HG03558 (cell line): Measurements from ENCODE around the gene STX2.
"Not testable (repeated sequence)": the region's sequence is repeated elsewhere in the genome, so short reads cannot be mapped to it uniquely, and the experiment has no call there.

ENCODE experiments used
- ATAC-seq: cut with Tn5 transposase; IDR thresholded peaks from one replicate; pipeline ENCODE4 v1.9.1; 2021; ENCODE audit warnings: moderate number of reproducible peaks; ENCODE audit not compliant: unreplicated experiment; ENCODE audit errors: extremely low read depth

Gene STX2

GRCh38 chr12:130775953-130776856 lies 62.8 kb downstream of the STX2 start:
- ATAC-seq: no peak

GRCh38 chr12:130770413-130771028 lies 68.5 kb downstream of the STX2 start:
- no peak for ATAC-seq

- ATAC-seq: no peak
Measured at GRCh38 chr12:130768120-130768519, 70.9 kb downstream of the STX2 start.

GRCh38 chr12:130766470-130766869 lies 72.6 kb downstream of the STX2 start:
- ATAC-seq: no peak

- no peak for ATAC-seq
Measured at GRCh38 chr12:130765186-130765659, 73.8 kb downstream of the STX2 start.

- ATAC-seq: no peak
Measured at GRCh38 chr12:130764475-130765185, 74.4 kb downstream of the STX2 start.

- no peak for ATAC-seq
Measured at GRCh38 chr12:130764073-130764472, 75.0 kb downstream of the STX2 start.

GRCh38 chr12:130762319-130762675 lies 76.8 kb downstream of the STX2 start:
- no peak for ATAC-seq

- no peak for ATAC-seq
Measured at GRCh38 chr12:130761537-130762318, 77.3 kb downstream of the STX2 start.

- no peak for ATAC-seq
Measured at GRCh38 chr12:130754234-130754901, 84.7 kb downstream of the STX2 start.

- ATAC-seq: no peak
Measured at GRCh38 chr12:130752692-130753230, 86.3 kb downstream of the STX2 start.

- ATAC-seq: not testable (repeated sequence)
Measured at GRCh38 chr12:130752037-130752436, 87.0 kb downstream of the STX2 start.

GRCh38 chr12:130748786-130749185 lies 90.3 kb downstream of the STX2 start:
- ATAC-seq: no peak

- no peak for ATAC-seq
Measured at GRCh38 chr12:130747867-130748740, 90.9 kb downstream of the STX2 start.

- no peak for ATAC-seq
Measured at GRCh38 chr12:130746546-130746945, 92.5 kb downstream of the STX2 start.

GRCh38 chr12:130745921-130746320 lies 93.1 kb downstream of the STX2 start:
- ATAC-seq: no peak

GRCh38 chr12:130744274-130744673 lies 94.8 kb downstream of the STX2 start:
- ATAC-seq: no peak

- ATAC-seq: no peak
Measured at GRCh38 chr12:130743606-130744005, 95.4 kb downstream of the STX2 start.
